Transverse colon (tissue), 4 donors: Measurements from ENCODE around the gene SPRYD4. TPM values are rescaled to one million over a fixed set of nuclear protein-coding genes. Genes with fewer than 3 reads are reported as not detected.

Source experiments
- DNase-seq: peaks from one replicate; pipeline ENCODE4 v3.0.0-alpha.2; 2019
- H3K27ac ChIP-seq, 4 donors: fragments of 200-600 bp; sonication (generic); 2 replicates each; pipeline ENCODE4 v1.5.1; 2016 to 2018; ENCODE audit warnings: inconsistent platforms in 4 of 4
- H3K27me3 ChIP-seq: fragments of 200-600 bp; sonication (generic); 2 replicates; pipeline ENCODE4 v1.5.1; 2017; ENCODE audit warnings: inconsistent platforms
- H3K36me3 ChIP-seq, 4 donors: fragments of 200-600 bp; sonication (generic); 2 replicates each; pipeline ENCODE4 v1.5.1; 2017 to 2019; ENCODE audit warnings: inconsistent platforms in 4 of 4
- H3K4me1 ChIP-seq, 4 donors: fragments of 200-600 bp; sonication (generic); 2 replicates each; pipeline ENCODE4 v1.5.1; 2017 to 2020; ENCODE audit warnings: inconsistent platforms in 4 of 4
- H3K4me3 ChIP-seq, 4 donors: fragments of 200-600 bp; sonication (generic); 1 replicate in 1 of 4; 2 replicates in 3 of 4; pipeline versions ENCODE4 v1.5.1 to v1.6.1; 2017 to 2019; ENCODE audit warnings: inconsistent platforms in 4 of 4
- H3K9me3 ChIP-seq, 2 donors: fragments of 200-600 bp; sonication (generic); 2 replicates each; pipeline ENCODE4 v1.5.1; 2017 to 2019; ENCODE audit warnings: inconsistent platforms in 2 of 2
- CTCF ChIP-seq, 5 experiments: fragments of 200-600 bp in 3 of 5; fragments of 450-650 bp in 2 of 5; sonication (generic) in 3 of 5; IDR thresholded peaks; 1 replicate in 2 of 5; 2 replicates in 3 of 5; pipeline ENCODE4 v1.5.1; 2016 to 2017; ENCODE audit warnings: antibody characterized with exemption in 5 of 5, inconsistent platforms in 3 of 5, mild to moderate bottlenecking in 2 of 5, moderate library complexity in 1 of 5
- EP300 ChIP-seq: sonication (generic); formaldehyde crosslinking; IDR thresholded peaks from one replicate; pipeline ENCODE4 v1.6.1; 2017; ENCODE audit warnings: antibody characterized with exemption, low read depth
- POLR2A ChIP-seq: fragments of 450-650 bp; IDR thresholded peaks from one replicate; pipeline ENCODE4 v1.6.1; 2016; ENCODE audit warnings: antibody characterized with exemption, mild to moderate bottlenecking, moderate library complexity
- POLR2AphosphoS5 ChIP-seq, 3 donors: sonication (generic); formaldehyde crosslinking; IDR thresholded peaks; one replicate each; pipeline ENCODE4 v1.6.1; 2016; ENCODE audit warnings: antibody characterized with exemption in 3 of 3
- WGBS, 2 donors: methylation state at CpG; one replicate each; pipeline ENCODE4 v1.1.5; 2018; ENCODE audit warnings: low coverage in 1 of 2; 5-methylcytosine and 5-hydroxymethylcytosine counted together
- in situ Hi-C, 4 donors: fragments of 200-750 bp; cut with MboI; loops; one replicate each; pipeline versions ENCODE4 v1.15.0 to v1.15.1; 2017; ENCODE audit warnings: low sequenced_read_pairs in 3 of 4, low pct_ligation_motif_present in 1 of 4, low pct_unique_long_range_greater_than_20kb in 1 of 4
- intact Hi-C: fragments of 100-400 bp; cut with DNase I; formaldehyde crosslinking; loops from one replicate; pipeline ENCODE4 v1.15.1; 2023; ENCODE audit warnings: low total_unique reads
- total RNA-seq, 4 donors: library from RNA; depleted of rRNA; stranded (reverse); fragments of >200 nt; gene quantifications; one replicate each; pipeline ENCODE4 v1.1.0, GENCODE V29; 2016

SPRYD4 gene
- total RNA-seq, result 10 to 100 TPM in 1 of 4 donors, 1 to 10 TPM in 3; 3.0 to 11.5 (median 3.9) TPM

- peak within 1 kb of the TSS; percentile 86 to 92 (median 88) for H3K27ac ChIP-seq
- H3K4me3 ChIP-seq, result peak within 1 kb of the TSS; percentile 55 to 96 (median 65)
- H3K4me1 ChIP-seq, result peaks cover 7 to 17% (median 12%) of the 10 kb centered on the region in 4 donors
- peak in 1 of 5 experiments; percentile 30 for TF ChIP-seq CTCF (IDR thresholded peaks at IDR 0.05)
- peak; percentile 86 for TF ChIP-seq POLR2A
- TF ChIP-seq POLR2AphosphoS5 (IDR thresholded peaks at IDR 0.05), result peak; percentile 91 to 94 (median 93)
- no peak for TF ChIP-seq EP300
- H3K9me3 ChIP-seq, result no peaks in the 10 kb centered on the region
- H3K36me3 ChIP-seq, result no peaks in the 10 kb centered on the region
- WGBS, 2 donors, result 0 to 4% methylated on average over 5 to 43 of the region's 43 CpGs
- DNase-seq, result peak; percentile 94
- no peaks in the 10 kb centered on the region for H3K27me3 ChIP-seq
- intact Hi-C loops, result no loop called here
- in situ Hi-C loops, result loop anchor here in 3 of 4 donors (5.0 to 25.0 kb wide), 4 partner anchors 131 to 276 kb away; partner anchors contain the start of genes CNPY2 (in 1 of the 3), IL23A (in 1 of the 3) and PAN2 (in 1 of the 3)
These were observed at the start of gene SPRYD4 for GRCh38 chr12:56468216-56469006. Gene SPRYD4 (plus strand): TSS chr12:56468578. CDS start chr12:56468592, 14 bp downstream.

- intact Hi-C loops, result no loop called here
- no peak for DNase-seq
- Histone ChIP-seq H3K4me1 (no peaks in the 10 kb centered on the region), H3K27me3 (no peaks in the 10 kb centered on the region), H3K9me3 (no peaks in the 10 kb centered on the region), H3K36me3 (peaks cover 0 to 6% (median 0%) of the 10 kb centered on the region in 4 donors), H3K4me3 (no peak overlapping the region), H3K27ac (no peak overlapping the region)
- TF ChIP-seq CTCF (IDR thresholded peaks at IDR 0.05) (no peak), POLR2A (no peak), EP300 (no peak), POLR2AphosphoS5 (IDR thresholded peaks at IDR 0.05) (no peak)
- WGBS, 2 donors, result 84 to 94% methylated on average over 2 to 6 of the region's 6 CpGs
- in situ Hi-C loops, result no loop called here
These were observed 48.0 kb upstream of the SPRYD4 start for GRCh38 chr12:56420411-56420810.

DNA sequence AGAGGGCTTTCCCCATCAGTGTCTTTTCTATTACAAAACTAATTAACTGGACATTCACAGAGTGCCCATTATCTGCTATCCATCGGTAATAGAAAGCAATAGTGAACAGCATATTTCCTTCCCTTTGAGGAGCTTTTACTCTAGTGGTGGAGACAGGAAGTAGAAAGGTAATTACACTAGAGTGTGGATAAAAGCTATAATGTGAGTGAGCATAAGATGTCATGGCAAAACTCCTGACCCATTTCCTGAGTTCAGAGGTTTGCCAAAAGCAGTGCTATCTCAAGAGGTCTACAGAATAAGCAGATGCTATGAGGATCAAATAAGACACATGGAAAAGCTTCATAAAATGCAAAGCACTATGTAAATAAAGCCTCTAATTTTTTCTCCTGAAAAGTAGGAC is 43.2 kb upstream of the SPRYD4 start:
- intact Hi-C loops (no loop called here), in situ Hi-C loops (no loop called here)
- Histone ChIP-seq H3K4me1 (no peaks in the 10 kb centered on the region), H3K27me3 (no peaks in the 10 kb centered on the region), H3K27ac (no peak overlapping the region), H3K4me3 (no peak overlapping the region), H3K36me3 (peaks cover 0 to 11% (median 0%) of the 10 kb centered on the region in 4 donors), H3K9me3 (no peaks in the 10 kb centered on the region)
- 82 to 86% methylated on average over 1 of the region's 1 CpG for WGBS, 2 donors
- DNase-seq, result no peak
- no peak for TF ChIP-seq CTCF (IDR thresholded peaks at IDR 0.05)
- no peak for TF ChIP-seq EP300
- no peak for TF ChIP-seq POLR2A
- no peak for TF ChIP-seq POLR2AphosphoS5 (IDR thresholded peaks at IDR 0.05)

DNA sequence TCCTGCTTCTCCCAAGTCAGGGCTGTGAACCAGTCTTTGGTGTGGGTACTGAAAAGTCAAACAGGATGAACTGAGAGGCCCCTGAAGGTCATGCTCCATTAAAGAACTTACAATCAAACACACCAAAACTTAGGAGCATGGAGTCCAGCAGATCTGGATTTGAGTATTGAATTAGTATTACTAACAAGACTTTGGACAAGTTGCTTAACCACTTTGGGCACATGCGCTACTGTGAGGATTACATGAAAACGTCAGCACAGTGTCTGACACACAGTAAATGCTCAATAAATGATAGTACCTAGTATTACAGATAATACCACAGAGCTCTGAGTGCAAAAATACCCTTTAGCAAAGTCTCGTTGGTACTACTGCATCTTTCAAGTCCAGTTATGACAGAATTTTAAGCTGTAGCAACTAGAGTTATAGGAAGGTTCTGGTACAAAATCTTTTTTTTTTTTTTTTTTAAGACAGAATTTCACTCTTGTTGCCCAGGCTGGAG is 42.4 kb upstream of the SPRYD4 start:
- no peak for DNase-seq
- WGBS, 2 donors, result 54 to 63% methylated on average over 3 of the region's 3 CpGs
- Histone ChIP-seq H3K27me3 (no peaks in the 10 kb centered on the region), H3K4me1 (no peaks in the 10 kb centered on the region), H3K36me3 (peaks cover 0 to 5% (median 0%) of the 10 kb centered on the region in 4 donors), H3K27ac (no peak overlapping the region), H3K4me3 (no peak overlapping the region), H3K9me3 (no peaks in the 10 kb centered on the region)
- intact Hi-C loops, result no loop called here
- in situ Hi-C loops, result no loop called here
- TF ChIP-seq CTCF (IDR thresholded peaks at IDR 0.05) (no peak), EP300 (no peak), POLR2A (no peak), POLR2AphosphoS5 (IDR thresholded peaks at IDR 0.05) (no peak)
